Breast epithelium (tissue), 4 donors: ENCODE data around the gene PPP2R2D. TPM values are rescaled to one million over a fixed set of nuclear protein-coding genes. Genes with fewer than 3 reads are reported as not detected.
A peak's percentile ranks its signal among the peaks of the same experiment; 100 is the strongest.

Experiments used
- DNase-seq, 2 donors: peaks; one replicate each; pipeline ENCODE4 v3.0.0-alpha.2; 2019; ENCODE audit warnings: low spot score in 2 of 2
- H3K27ac ChIP-seq, 2 donors: fragments of 200-600 bp; sonication (generic) in 1 of 2; one replicate each; pipeline ENCODE4 v1.5.1; 2016 to 2019; ENCODE audit warnings: mild to moderate bottlenecking in 1 of 2
- H3K27me3 ChIP-seq, 2 donors: fragments of 200-600 bp; sonication (generic) in 1 of 2; one replicate each; pipeline versions ENCODE4 v1.5.1 to v1.6.0; 2017 to 2019; ENCODE audit warnings: control low read depth in 1 of 2, mild to moderate bottlenecking in 1 of 2
- H3K36me3 ChIP-seq: fragments of 200-600 bp; one replicate; pipeline ENCODE4 v1.5.1; 2019
- H3K4me1 ChIP-seq, 2 donors: fragments of 200-600 bp; sonication (generic); one replicate each; pipeline ENCODE4 v1.5.1; 2016 to 2019; ENCODE audit warnings: control low read depth in 1 of 2
- H3K4me3 ChIP-seq, 3 donors: fragments of 200-600 bp; sonication (generic); 1 replicate in 2 of 3; 2 replicates in 1 of 3; pipeline ENCODE4 v1.5.1; 2016 to 2019; ENCODE audit warnings: mild to moderate bottlenecking in 3 of 3, moderate library complexity in 2 of 3
- H3K9me3 ChIP-seq, 2 donors: fragments of 200-600 bp; sonication (generic) in 1 of 2; one replicate each; pipeline ENCODE4 v1.5.1; 2016 to 2019; ENCODE audit warnings: control low read depth in 1 of 2
- POLR2A ChIP-seq: fragments of 450-650 bp; IDR thresholded peaks from one replicate; pipeline ENCODE4 v1.6.1; 2016; ENCODE audit warnings: antibody characterized with exemption, mild to moderate bottlenecking, moderate library complexity
- POLR2AphosphoS5 ChIP-seq, 3 donors: sonication (generic); formaldehyde crosslinking; IDR thresholded peaks; one replicate each; pipeline ENCODE4 v1.6.1; 2017; ENCODE audit warnings: antibody characterized with exemption in 3 of 3
- intact Hi-C: fragments of 100-400 bp; cut with DNase I; formaldehyde crosslinking; loops from one replicate; pipeline ENCODE4 v1.15.1; 2023; ENCODE audit warnings: low total_unique reads
- total RNA-seq, 3 donors: library from RNA; depleted of rRNA; stranded (reverse); fragments of >200 nt; gene quantifications; one replicate each; pipeline ENCODE4 v1.1.0, GENCODE V29; 2016
- TF ChIP-seq, protein P1 (sequence below), 3 donors: fragments of 450-650 bp; IDR thresholded peaks; one replicate each; pipeline ENCODE4 v1.5.1; 2016 to 2017; ENCODE audit warnings: antibody characterized with exemption in 3 of 3, mild to moderate bottlenecking in 3 of 3, moderate library complexity in 3 of 3

Gene PPP2R2D
- total RNA-seq, 3 donors from 2014 or later = 33.0 to 51.8 (median 44.1) TPM

DNA sequence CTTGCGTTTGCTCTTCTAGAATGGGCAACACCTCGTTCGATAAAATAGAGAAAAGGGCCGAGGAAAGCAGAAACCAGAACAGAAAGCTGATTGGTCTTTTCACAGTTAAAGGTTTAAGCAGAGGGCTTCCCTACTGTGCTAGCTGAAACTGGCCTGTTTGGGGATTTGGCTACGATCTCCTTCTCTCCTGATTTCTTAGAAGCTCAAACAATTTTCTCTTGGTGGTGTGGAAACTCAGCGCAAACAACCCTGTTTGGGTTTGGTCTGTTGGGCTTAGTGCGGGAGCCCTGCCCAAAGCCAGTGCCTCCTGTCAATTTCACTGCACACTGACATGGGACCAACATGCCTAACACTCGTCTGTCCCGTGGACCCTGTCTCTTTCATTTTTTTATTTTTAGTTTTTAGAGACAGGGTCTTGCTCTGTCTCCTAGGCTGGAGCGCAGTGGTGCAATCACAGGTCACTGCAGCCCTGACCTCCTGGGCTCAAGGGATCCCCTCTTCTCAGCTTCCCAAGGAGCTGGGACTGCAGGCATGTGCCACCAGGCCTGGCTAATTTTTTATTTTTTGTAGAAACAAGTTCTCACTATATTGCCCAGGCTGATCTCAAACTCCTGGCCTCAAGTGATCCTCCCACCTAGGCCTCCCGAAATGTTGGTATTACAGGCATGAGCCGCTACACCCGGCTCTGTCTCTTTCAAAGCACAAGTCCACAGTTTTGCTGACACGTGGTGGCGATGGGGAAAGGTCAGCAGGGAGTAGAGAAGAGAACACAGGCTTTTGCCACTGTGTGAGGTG is 97.4 kb downstream of the PPP2R2D start:
- intact Hi-C loops = no loop called here
- DNase-seq = no peak
- Histone ChIP-seq H3K4me1 (peaks cover 6 to 12% of the 10 kb centered on the region in 2 donors), H3K36me3 (no peaks in the 10 kb centered on the region), H3K9me3 (no peaks in the 10 kb centered on the region), H3K27ac (peak overlapping the region; percentile 87 to 88), H3K4me3 (no peak overlapping the region), H3K27me3 (no peaks in the 10 kb centered on the region)
- TF ChIP-seq POLR2AphosphoS5 (IDR thresholded peaks at IDR 0.05) = peak in 1 of 3 donors; percentile 3
- TF ChIP-seq POLR2A = no peak

GRCh38 chr10:131998845-131999681 is 98.3 kb downstream of the PPP2R2D start:
- intact Hi-C loops = no loop called here
- Histone ChIP-seq H3K4me3 (no peak overlapping the region), H3K27ac (peak overlapping the region; percentile 87 to 88), H3K36me3 (no peaks in the 10 kb centered on the region), H3K4me1 (peaks cover 6 to 12% of the 10 kb centered on the region in 2 donors), H3K27me3 (no peaks in the 10 kb centered on the region), H3K9me3 (no peaks in the 10 kb centered on the region)
- TF ChIP-seq, protein P1, sequence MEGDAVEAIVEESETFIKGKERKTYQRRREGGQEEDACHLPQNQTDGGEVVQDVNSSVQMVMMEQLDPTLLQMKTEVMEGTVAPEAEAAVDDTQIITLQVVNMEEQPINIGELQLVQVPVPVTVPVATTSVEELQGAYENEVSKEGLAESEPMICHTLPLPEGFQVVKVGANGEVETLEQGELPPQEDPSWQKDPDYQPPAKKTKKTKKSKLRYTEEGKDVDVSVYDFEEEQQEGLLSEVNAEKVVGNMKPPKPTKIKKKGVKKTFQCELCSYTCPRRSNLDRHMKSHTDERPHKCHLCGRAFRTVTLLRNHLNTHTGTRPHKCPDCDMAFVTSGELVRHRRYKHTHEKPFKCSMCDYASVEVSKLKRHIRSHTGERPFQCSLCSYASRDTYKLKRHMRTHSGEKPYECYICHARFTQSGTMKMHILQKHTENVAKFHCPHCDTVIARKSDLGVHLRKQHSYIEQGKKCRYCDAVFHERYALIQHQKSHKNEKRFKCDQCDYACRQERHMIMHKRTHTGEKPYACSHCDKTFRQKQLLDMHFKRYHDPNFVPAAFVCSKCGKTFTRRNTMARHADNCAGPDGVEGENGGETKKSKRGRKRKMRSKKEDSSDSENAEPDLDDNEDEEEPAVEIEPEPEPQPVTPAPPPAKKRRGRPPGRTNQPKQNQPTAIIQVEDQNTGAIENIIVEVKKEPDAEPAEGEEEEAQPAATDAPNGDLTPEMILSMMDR (IDR thresholded peaks at IDR 0.05) = no peak
- DNase-seq = no peak

DNA sequence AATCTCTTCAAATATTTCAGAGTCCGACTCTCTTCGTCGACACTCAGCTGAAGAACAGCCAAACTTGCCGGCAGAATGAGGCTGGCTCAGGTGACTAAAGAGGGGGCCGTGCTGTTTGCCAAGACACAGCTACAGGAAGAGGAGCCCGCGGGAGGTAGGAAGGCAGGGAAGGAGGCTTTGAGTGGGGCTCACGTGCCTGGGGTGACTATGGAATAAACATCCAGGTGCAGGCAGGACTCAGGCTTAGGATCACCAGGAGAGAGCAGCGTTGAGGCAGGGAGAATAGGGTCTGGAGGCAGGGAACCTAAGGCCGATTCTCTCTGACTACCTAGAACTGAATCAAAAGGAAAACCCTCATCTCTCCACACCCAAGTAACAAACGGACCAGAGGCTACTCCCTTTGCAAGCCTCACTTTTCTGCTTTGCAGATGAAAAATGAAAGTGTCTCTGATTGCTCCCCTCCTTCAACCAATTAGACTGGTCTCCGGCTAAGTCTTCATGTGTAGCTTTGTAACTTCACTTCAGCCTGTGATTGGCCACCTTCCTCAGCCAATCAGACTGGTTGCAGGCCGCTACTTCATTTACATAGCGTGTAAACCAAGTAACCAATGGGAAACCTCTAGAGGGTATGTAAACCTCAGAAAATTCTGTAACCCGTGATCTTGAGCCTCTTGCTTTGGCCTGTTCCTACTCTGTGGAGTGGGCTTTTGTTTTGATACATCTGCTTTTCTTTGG is 100.6 kb downstream of the PPP2R2D start:
- Histone ChIP-seq H3K4me3 (peak overlapping the region in 1 of 3 donors; percentile 51), H3K27ac (peak overlapping the region in 1 of 2 donors; percentile 28), H3K4me1 (peaks cover 6 to 12% of the 10 kb centered on the region in 2 donors), H3K9me3 (no peaks in the 10 kb centered on the region), H3K27me3 (no peaks in the 10 kb centered on the region), H3K36me3 (no peaks in the 10 kb centered on the region)
- TF ChIP-seq POLR2A (no peak), POLR2AphosphoS5 (IDR thresholded peaks at IDR 0.05) (no peak)
- TF ChIP-seq, protein P1 (IDR thresholded peaks at IDR 0.05) = no peak
- no peak for DNase-seq
- intact Hi-C loops = no loop called here

DNA sequence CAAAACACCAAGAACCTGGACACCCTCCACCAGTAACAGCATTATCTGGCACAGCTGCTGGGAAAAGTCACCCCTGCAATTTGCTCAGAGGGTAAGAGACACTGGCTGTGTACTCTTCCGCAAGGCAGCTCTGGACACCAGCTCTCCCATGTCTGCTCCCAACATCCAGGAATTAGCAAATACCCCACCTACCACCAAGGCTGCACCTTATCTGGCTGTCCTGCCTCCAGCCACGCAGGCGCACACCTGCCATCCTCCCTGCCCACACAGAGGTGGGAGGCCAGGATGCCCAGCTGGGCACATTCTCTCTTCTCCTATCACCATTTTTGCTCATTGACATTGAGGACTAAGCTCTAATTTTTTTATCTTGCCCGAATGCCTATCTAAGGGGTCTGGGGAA is 101.2 kb downstream of the PPP2R2D start:
- no peak for DNase-seq
- Histone ChIP-seq H3K4me1 (peaks cover 6 to 12% of the 10 kb centered on the region in 2 donors), H3K9me3 (no peaks in the 10 kb centered on the region), H3K4me3 (no peak overlapping the region), H3K36me3 (no peaks in the 10 kb centered on the region), H3K27me3 (no peaks in the 10 kb centered on the region), H3K27ac (no peak overlapping the region)
- TF ChIP-seq POLR2AphosphoS5 (IDR thresholded peaks at IDR 0.05) (no peak), POLR2A (no peak)
- TF ChIP-seq, protein P1 (IDR thresholded peaks at IDR 0.05) = no peak
- intact Hi-C loops = no loop called here

GRCh38 chr10:132003282-132003924 is 102.6 kb downstream of the PPP2R2D start:
- Histone ChIP-seq H3K27me3 (no peaks in the 10 kb centered on the region), H3K4me1 (peaks cover under 1 to 2% of the 10 kb centered on the region in 2 donors), H3K4me3 (no peak overlapping the region), H3K27ac (no peak overlapping the region), H3K36me3 (no peaks in the 10 kb centered on the region), H3K9me3 (no peaks in the 10 kb centered on the region)
- intact Hi-C loops = no loop called here
- no peak for DNase-seq
- TF ChIP-seq, protein P1 (IDR thresholded peaks at IDR 0.05) = no peak
- TF ChIP-seq POLR2AphosphoS5 (IDR thresholded peaks at IDR 0.05) (no peak), POLR2A (no peak)
